ENCODE measurements around the gene PKDREJ. TPM values are rescaled to one million over a fixed set of nuclear protein-coding genes. Genes with fewer than 3 reads are reported as not detected.
"Not testable (repeated sequence)": the region's sequence is repeated elsewhere in the genome, so short reads cannot be mapped to it uniquely, and the experiment has no call there.

PKDREJ gene
- total and polyA plus RNA-seq, 2 of the 4 experiments (the other 2 are of a cell fraction), result 0.02 TPM; not detected in 1

DNA sequence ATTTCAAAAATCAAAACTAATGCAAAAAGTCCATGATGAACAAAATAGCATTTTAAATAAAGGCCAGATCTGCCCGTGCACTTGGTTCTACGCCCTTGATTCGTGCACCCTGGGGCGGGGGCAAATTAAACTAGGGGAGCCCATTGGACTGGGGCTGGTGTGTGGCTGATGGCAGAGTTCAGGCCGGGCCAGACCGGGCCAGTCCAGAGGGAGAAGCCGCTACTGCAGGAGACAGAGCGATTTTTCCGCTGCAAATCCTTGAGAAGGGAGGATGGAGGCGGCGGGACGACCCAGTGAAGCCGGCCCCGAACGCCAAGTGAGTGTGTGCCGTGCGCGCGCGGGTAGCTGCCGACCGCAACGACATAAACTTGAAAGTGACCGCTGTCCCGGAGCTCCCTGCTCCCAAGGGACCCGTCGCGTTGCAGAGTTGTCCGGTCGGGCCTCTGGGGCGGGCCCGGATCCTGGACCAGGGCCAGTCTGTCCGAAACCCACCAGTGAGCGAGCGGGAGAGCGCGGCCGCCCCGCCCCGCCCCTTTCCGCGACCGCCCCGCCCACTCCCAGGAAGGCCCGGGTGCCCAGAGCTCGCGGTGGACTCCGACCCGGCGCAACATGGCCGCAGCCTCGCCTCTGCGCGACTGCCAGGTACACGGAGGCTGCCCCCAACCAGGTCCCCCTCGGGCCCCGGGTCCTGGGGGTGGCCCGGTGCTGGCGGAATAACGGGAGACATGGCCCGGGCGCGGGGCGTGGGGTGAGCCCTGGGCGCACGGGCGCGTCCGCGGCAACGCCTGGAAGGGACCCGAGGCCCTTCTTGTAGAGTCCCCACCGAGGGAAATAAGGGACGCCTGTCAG is 4.5 kb upstream of the PKDREJ start, which contains the start of gene TTC38 (continued):
- no peak for TF ChIP-seq CEBPB (IDR thresholded peaks at IDR 0.05; ENCODE audit: low read depth, low read length)
- TF ChIP-seq NFE2L2 (IDR thresholded peaks at IDR 0.05; ENCODE audit: low read depth, low read length), result no peak
- TF ChIP-seq BHLHE40 (IDR thresholded peaks at IDR 0.05; ENCODE audit: low read depth, low read length), result no peak

DNA sequence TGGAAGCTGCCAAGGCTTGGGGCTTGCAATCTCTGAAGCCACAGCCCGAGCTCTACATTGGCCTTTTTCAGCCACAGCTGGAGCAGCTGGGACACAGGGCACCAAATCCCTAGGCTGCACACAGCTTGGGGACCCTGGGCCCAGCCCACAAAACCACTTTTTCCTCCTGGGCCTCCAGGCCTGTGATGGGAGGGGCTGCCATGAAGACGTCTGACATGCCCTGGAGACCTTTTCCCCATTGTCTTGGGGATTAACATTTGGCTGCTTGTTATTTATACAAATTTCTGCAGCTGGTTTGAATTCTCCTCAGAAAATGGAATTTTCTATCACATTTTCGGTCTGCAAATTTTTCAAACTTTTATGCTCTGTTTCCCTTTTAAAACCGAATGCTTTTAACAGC is 2.5 kb upstream of the PKDREJ start:
- H3K56ac ChIP-seq (ENCODE audit: extremely low read depth, insufficient read depth, low read length); H4K5ac ChIP-seq (ENCODE audit: low read depth, low read length); H2BK20ac ChIP-seq (ENCODE audit: low read depth, low read length); H4K20me1 ChIP-seq (ENCODE audit: insufficient read depth, low read length); H2AK5ac ChIP-seq (ENCODE audit: low read depth, low read length); DNase-seq; in situ Hi-C loops (cut with MboI; ENCODE audit: low sequenced_read_pairs); H2BK5ac ChIP-seq (ENCODE audit: low read depth, low read length, poor library complexity, severe bottlenecking); dilution Hi-C loops (cut with HindIII; ENCODE audit: low sequenced_read_pairs, unreplicated experiment); H3K36me3 ChIP-seq (ENCODE audit: control insufficient read depth, insufficient read depth, low read length); H4K8ac ChIP-seq (ENCODE audit: low read depth in 2 of 2, low read length in 2 of 2); H3K4me2 ChIP-seq (ENCODE audit: low read depth, low read length); H3K27ac ChIP-seq (ENCODE audit: insufficient read depth, low read length); H3K4ac ChIP-seq (ENCODE audit: low read depth, low read length); H2AFZ ChIP-seq (replicated peaks; ENCODE audit: low read length, poor library complexity); H2BK120ac ChIP-seq (ENCODE audit: low read depth, low read length); ATAC-seq (ENCODE audit: low read depth); BruUV-seq (replicated peaks); H3K4me3 ChIP-seq (ENCODE audit: insufficient read depth, low read depth, low read length); H3K18ac ChIP-seq (ENCODE audit: low read depth, low read length); H4K91ac ChIP-seq (ENCODE audit: insufficient read depth, low read depth, low read length); H3K4me1 ChIP-seq (ENCODE audit: control insufficient read depth, insufficient read depth, low read length); H2BK15ac ChIP-seq (ENCODE audit: low read depth, low read length); POLR2A ChIA-PET (ENCODE audit: unreplicated experiment); H3K14ac ChIP-seq (replicated peaks; ENCODE audit: low read depth, low read length); CTCF ChIA-PET; H2AK9ac ChIP-seq (replicated peaks; ENCODE audit: low read depth, low read length, poor library complexity); H3K23ac ChIP-seq (ENCODE audit: low read depth, low read length); H3K9ac ChIP-seq (ENCODE audit: low read depth, low read length): not testable (repeated sequence)
- WGBS, 2 experiments (ENCODE audit: extremely low coverage in 2 of 2, insufficient read length in 1 of 2), result 93% methylated on average over 3 of the region's 4 CpGs; no CpG with 5 or more reads in 1 of the 2 experiments
- Histone ChIP-seq H3K27me3 (ENCODE audit: control insufficient read depth, insufficient read depth, low read length) (peaks cover 18% of the 10 kb centered on the region), H3K79me1 (ENCODE audit: low read depth in 1 of 2, low read length in 2 of 2) (peaks cover 15 to 24% of the 10 kb centered on the region in 2 experiments), H3K9me3 (ENCODE audit: control insufficient read depth, insufficient read depth, low read length) (peaks cover 10% of the 10 kb centered on the region; the same call in 1 of the 2 replicates), H3K9me1 (ENCODE audit: insufficient read depth, low read length) (peaks cover 11% of the 10 kb centered on the region)
- intact Hi-C loops (cut with micrococcal nuclease), result loop anchor here (2.0 kb wide), 1 partner anchor 115 kb away; the partner anchor contains the start of gene PPARA

DNA sequence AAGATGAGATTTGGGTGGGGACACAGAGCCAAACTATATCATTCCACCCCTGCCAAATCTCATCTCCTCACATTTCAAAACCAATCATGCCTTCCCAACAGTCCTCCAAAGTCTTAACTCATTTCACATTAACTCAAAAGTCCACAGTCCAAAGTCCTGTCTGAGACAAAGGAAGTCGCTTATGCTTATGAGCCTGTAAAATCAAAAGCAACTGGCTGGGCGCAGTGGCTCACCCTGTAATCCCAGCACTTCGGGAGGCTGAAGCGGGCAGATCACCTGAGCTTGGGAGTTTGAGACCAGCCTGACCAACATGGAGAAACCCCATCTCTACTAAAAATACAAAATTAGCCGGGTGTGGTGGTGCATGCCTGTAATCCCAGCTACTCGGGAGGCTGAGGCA is 1.4 kb upstream of the PKDREJ start:
- H3K56ac ChIP-seq (ENCODE audit: extremely low read depth, insufficient read depth, low read length); intact Hi-C loops (cut with micrococcal nuclease); H2BK5ac ChIP-seq (ENCODE audit: low read depth, low read length, poor library complexity, severe bottlenecking); H4K5ac ChIP-seq (ENCODE audit: low read depth, low read length); H4K20me1 ChIP-seq (ENCODE audit: insufficient read depth, low read length); H4K91ac ChIP-seq (ENCODE audit: insufficient read depth, low read depth, low read length); H3K4me1 ChIP-seq (ENCODE audit: control insufficient read depth, insufficient read depth, low read length); CTCF ChIA-PET; BruUV-seq (replicated peaks); H3K4me2 ChIP-seq (ENCODE audit: low read depth, low read length); H2AFZ ChIP-seq (replicated peaks; ENCODE audit: low read length, poor library complexity); H2AK9ac ChIP-seq (replicated peaks; ENCODE audit: low read depth, low read length, poor library complexity); ATAC-seq (ENCODE audit: low read depth); H2BK15ac ChIP-seq (ENCODE audit: low read depth, low read length); H2BK20ac ChIP-seq (ENCODE audit: low read depth, low read length); H3K27ac ChIP-seq (ENCODE audit: insufficient read depth, low read length); DNase-seq; H2AK5ac ChIP-seq (ENCODE audit: low read depth, low read length); POLR2A ChIA-PET (ENCODE audit: unreplicated experiment); H3K18ac ChIP-seq (ENCODE audit: low read depth, low read length); in situ Hi-C loops (cut with MboI; ENCODE audit: low sequenced_read_pairs); H3K36me3 ChIP-seq (ENCODE audit: control insufficient read depth, insufficient read depth, low read length); H3K4ac ChIP-seq (ENCODE audit: low read depth, low read length); H4K8ac ChIP-seq (ENCODE audit: low read depth in 2 of 2, low read length in 2 of 2); H3K4me3 ChIP-seq (ENCODE audit: insufficient read depth, low read depth, low read length); dilution Hi-C loops (cut with HindIII; ENCODE audit: low sequenced_read_pairs, unreplicated experiment); H2BK120ac ChIP-seq (ENCODE audit: low read depth, low read length); H3K14ac ChIP-seq (replicated peaks; ENCODE audit: low read depth, low read length); H3K9ac ChIP-seq (ENCODE audit: low read depth, low read length); H3K23ac ChIP-seq (ENCODE audit: low read depth, low read length): not testable (repeated sequence)
- Histone ChIP-seq H3K9me1 (ENCODE audit: insufficient read depth, low read length) (peaks cover 11% of the 10 kb centered on the region), H3K27me3 (ENCODE audit: control insufficient read depth, insufficient read depth, low read length) (peaks cover 28% of the 10 kb centered on the region), H3K9me3 (ENCODE audit: control insufficient read depth, insufficient read depth, low read length) (peaks cover 16% of the 10 kb centered on the region), H3K79me1 (ENCODE audit: low read depth in 1 of 2, low read length in 2 of 2) (peaks cover 11 to 18% of the 10 kb centered on the region in 2 experiments)
- WGBS, 2 experiments (ENCODE audit: extremely low coverage in 2 of 2, insufficient read length in 1 of 2), result no CpG with 5 or more reads among the region's 6 CpGs
